GM21447 (cell line): ENCODE measurements around the gene HOXA7.

Experiments used
- ATAC-seq: cut with Tn5 transposase; IDR thresholded peaks from one replicate; pipeline ENCODE4 v1.9.1; 2021; ENCODE audit not compliant: unreplicated experiment

The HOXA7 gene

GRCh38 chr7:27156508-27156898 is at the start of gene HOXA7:
HOXA7 (minus strand) TSS chr7:27156675; CDS start chr7:27156545, 130 bp downstream.
- no peak for ATAC-seq

GRCh38 chr7:27205325-27206280 is 49.1 kb upstream of the HOXA7 start:
- no peak for ATAC-seq

GRCh38 chr7:27204851-27205322 is 48.4 kb upstream of the HOXA7 start:
- ATAC-seq = no peak

- no peak for ATAC-seq
Measured at GRCh38 chr7:27203964-27204594, 47.6 kb upstream of the HOXA7 start.

- ATAC-seq = no peak
Measured at GRCh38 chr7:27203365-27203953, 47.0 kb upstream of the HOXA7 start.

- no peak for ATAC-seq
Measured at GRCh38 chr7:27202862-27203134, 46.3 kb upstream of the HOXA7 start.

GRCh38 chr7:27202018-27202861 is 45.8 kb upstream of the HOXA7 start:
- no peak for ATAC-seq

- ATAC-seq = no peak
Measured at GRCh38 chr7:27201580-27202017, 45.1 kb upstream of the HOXA7 start.

GRCh38 chr7:27200761-27201579 is 44.5 kb upstream of the HOXA7 start:
- ATAC-seq = no peak

- ATAC-seq = no peak
Measured at GRCh38 chr7:27199849-27200760, 43.6 kb upstream of the HOXA7 start, which contains the start of gene HOXA13. HOXA13 (minus strand) TSS chr7:27200091; CDS start chr7:27200077, 14 bp downstream.

- ATAC-seq = no peak
Measured at GRCh38 chr7:27198871-27199801, 42.7 kb upstream of the HOXA7 start.

- ATAC-seq = no peak
Measured at GRCh38 chr7:27198138-27198841, 41.8 kb upstream of the HOXA7 start.

- ATAC-seq = no peak
Measured at GRCh38 chr7:27197137-27198042, 40.9 kb upstream of the HOXA7 start.

- no peak for ATAC-seq
Measured at GRCh38 chr7:27196287-27196767, 39.9 kb upstream of the HOXA7 start.

GRCh38 chr7:27194686-27195379 is 38.4 kb upstream of the HOXA7 start:
- no peak for ATAC-seq

GRCh38 chr7:27194002-27194352 is 37.5 kb upstream of the HOXA7 start:
- ATAC-seq = no peak
